ENCODE measurements around the gene FOXD4L6. TPM values are rescaled to one million over a fixed set of nuclear protein-coding genes. Genes with fewer than 3 reads are reported as not detected.
"Not testable (repeated sequence)": the region's sequence is repeated elsewhere in the genome, so short reads cannot be mapped to it uniquely, and the experiment has no call there.

The FOXD4L6 gene
- total RNA-seq, 2 experiments from 2014 or later, result 0.29 TPM; not detected in 1

- H3K4me3 ChIP-seq (ENCODE audit: low read depth, low read length, poor library complexity, severe bottlenecking); BruUV-seq (replicated peaks); H3K36me3 ChIP-seq (ENCODE audit: insufficient read depth, low read length); intact Hi-C loops (cut with micrococcal nuclease; ENCODE audit: unreplicated experiment); H3K9me2 ChIP-seq (ENCODE audit: insufficient read depth, low read length); H4K20me1 ChIP-seq (ENCODE audit: insufficient read depth, low read length); H3K9me3 ChIP-seq (ENCODE audit: low read length); POLR2A ChIA-PET; CTCF ChIA-PET (ENCODE audit: unreplicated experiment); H3K27ac ChIP-seq (ENCODE audit: low read depth, low read length, poor library complexity, severe bottlenecking); H2AFZ ChIP-seq (ENCODE audit: low read length); H3K4me2 ChIP-seq (ENCODE audit: low read length); H3K4me1 ChIP-seq (ENCODE audit: insufficient read depth, low read length, poor library complexity, severe bottlenecking); H3K79me2 ChIP-seq (ENCODE audit: insufficient read depth, low read depth, low read length); DNase-seq (ENCODE audit: low spot score): not testable (repeated sequence)
Observed at GRCh38 chr9:41125109-41125658, 3.3 kb downstream of the FOXD4L6 start.

GRCh38 chr9:41124250-41125108 is 4.0 kb downstream of the FOXD4L6 start:
- H3K9me2 ChIP-seq (ENCODE audit: insufficient read depth, low read length); DNase-seq (ENCODE audit: low spot score); CTCF ChIA-PET (ENCODE audit: unreplicated experiment); H2AFZ ChIP-seq (ENCODE audit: low read length); H3K4me1 ChIP-seq (ENCODE audit: insufficient read depth, low read length, poor library complexity, severe bottlenecking); H3K4me3 ChIP-seq (ENCODE audit: low read depth, low read length, poor library complexity, severe bottlenecking); intact Hi-C loops (cut with micrococcal nuclease; ENCODE audit: unreplicated experiment); H3K36me3 ChIP-seq (ENCODE audit: insufficient read depth, low read length); H4K20me1 ChIP-seq (ENCODE audit: insufficient read depth, low read length); H3K4me2 ChIP-seq (ENCODE audit: low read length); H3K79me2 ChIP-seq (ENCODE audit: insufficient read depth, low read depth, low read length); H3K27ac ChIP-seq (ENCODE audit: low read depth, low read length, poor library complexity, severe bottlenecking); POLR2A ChIA-PET; H3K9me3 ChIP-seq (ENCODE audit: low read length); BruUV-seq (replicated peaks): not testable (repeated sequence)

- BruUV-seq (replicated peaks); H2AFZ ChIP-seq (ENCODE audit: low read length); H3K27ac ChIP-seq (ENCODE audit: low read depth, low read length, poor library complexity, severe bottlenecking); DNase-seq (ENCODE audit: low spot score); H3K9me3 ChIP-seq (ENCODE audit: low read length); intact Hi-C loops (cut with micrococcal nuclease; ENCODE audit: unreplicated experiment); H3K9me2 ChIP-seq (ENCODE audit: insufficient read depth, low read length); POLR2A ChIA-PET; H3K4me2 ChIP-seq (ENCODE audit: low read length); CTCF ChIA-PET (ENCODE audit: unreplicated experiment); H3K79me2 ChIP-seq (ENCODE audit: insufficient read depth, low read depth, low read length); H3K36me3 ChIP-seq (ENCODE audit: insufficient read depth, low read length); H3K4me3 ChIP-seq (ENCODE audit: low read depth, low read length, poor library complexity, severe bottlenecking); H4K20me1 ChIP-seq (ENCODE audit: insufficient read depth, low read length); H3K4me1 ChIP-seq (ENCODE audit: insufficient read depth, low read length, poor library complexity, severe bottlenecking): not testable (repeated sequence)
Observed at GRCh38 chr9:41123812-41124211, 4.7 kb downstream of the FOXD4L6 start.

- H3K9me3 ChIP-seq (ENCODE audit: low read length); CTCF ChIA-PET (ENCODE audit: unreplicated experiment); BruUV-seq (replicated peaks); H3K4me2 ChIP-seq (ENCODE audit: low read length); POLR2A ChIA-PET; H3K79me2 ChIP-seq (ENCODE audit: insufficient read depth, low read depth, low read length); H3K27ac ChIP-seq (ENCODE audit: low read depth, low read length, poor library complexity, severe bottlenecking); H4K20me1 ChIP-seq (ENCODE audit: insufficient read depth, low read length); H2AFZ ChIP-seq (ENCODE audit: low read length); H3K4me3 ChIP-seq (ENCODE audit: low read depth, low read length, poor library complexity, severe bottlenecking); H3K36me3 ChIP-seq (ENCODE audit: insufficient read depth, low read length); DNase-seq (ENCODE audit: low spot score); H3K9me2 ChIP-seq (ENCODE audit: insufficient read depth, low read length); H3K4me1 ChIP-seq (ENCODE audit: insufficient read depth, low read length, poor library complexity, severe bottlenecking); intact Hi-C loops (cut with micrococcal nuclease; ENCODE audit: unreplicated experiment): not testable (repeated sequence)
Observed at GRCh38 chr9:41123396-41123795, 5.1 kb downstream of the FOXD4L6 start.

GRCh38 chr9:41120696-41121095 is 7.8 kb downstream of the FOXD4L6 start:
- POLR2A ChIA-PET; H2AFZ ChIP-seq (ENCODE audit: low read length); H3K9me3 ChIP-seq (ENCODE audit: low read length); intact Hi-C loops (cut with micrococcal nuclease; ENCODE audit: unreplicated experiment); H3K4me3 ChIP-seq (ENCODE audit: low read depth, low read length, poor library complexity, severe bottlenecking); CTCF ChIA-PET (ENCODE audit: unreplicated experiment); H3K4me2 ChIP-seq (ENCODE audit: low read length); H3K27ac ChIP-seq (ENCODE audit: low read depth, low read length, poor library complexity, severe bottlenecking); H4K20me1 ChIP-seq (ENCODE audit: insufficient read depth, low read length); H3K36me3 ChIP-seq (ENCODE audit: insufficient read depth, low read length); DNase-seq (ENCODE audit: low spot score); H3K4me1 ChIP-seq (ENCODE audit: insufficient read depth, low read length, poor library complexity, severe bottlenecking); H3K9me2 ChIP-seq (ENCODE audit: insufficient read depth, low read length); H3K79me2 ChIP-seq (ENCODE audit: insufficient read depth, low read depth, low read length); BruUV-seq (replicated peaks): not testable (repeated sequence)

- H3K27ac ChIP-seq (ENCODE audit: low read depth, low read length, poor library complexity, severe bottlenecking); H3K9me2 ChIP-seq (ENCODE audit: insufficient read depth, low read length); H4K20me1 ChIP-seq (ENCODE audit: insufficient read depth, low read length); H3K4me3 ChIP-seq (ENCODE audit: low read depth, low read length, poor library complexity, severe bottlenecking); H3K4me1 ChIP-seq (ENCODE audit: insufficient read depth, low read length, poor library complexity, severe bottlenecking); POLR2A ChIA-PET; intact Hi-C loops (cut with micrococcal nuclease; ENCODE audit: unreplicated experiment); H3K79me2 ChIP-seq (ENCODE audit: insufficient read depth, low read depth, low read length); DNase-seq (ENCODE audit: low spot score); H3K36me3 ChIP-seq (ENCODE audit: insufficient read depth, low read length); BruUV-seq (replicated peaks); H3K4me2 ChIP-seq (ENCODE audit: low read length); CTCF ChIA-PET (ENCODE audit: unreplicated experiment); H2AFZ ChIP-seq (ENCODE audit: low read length); H3K9me3 ChIP-seq (ENCODE audit: low read length): not testable (repeated sequence)
Observed at GRCh38 chr9:41119719-41120118, 8.8 kb downstream of the FOXD4L6 start.
